ENCODE data around the gene SOAT1.
A peak's percentile ranks its signal among the peaks of the same experiment; 100 is the strongest.

Gene SOAT1

DNA sequence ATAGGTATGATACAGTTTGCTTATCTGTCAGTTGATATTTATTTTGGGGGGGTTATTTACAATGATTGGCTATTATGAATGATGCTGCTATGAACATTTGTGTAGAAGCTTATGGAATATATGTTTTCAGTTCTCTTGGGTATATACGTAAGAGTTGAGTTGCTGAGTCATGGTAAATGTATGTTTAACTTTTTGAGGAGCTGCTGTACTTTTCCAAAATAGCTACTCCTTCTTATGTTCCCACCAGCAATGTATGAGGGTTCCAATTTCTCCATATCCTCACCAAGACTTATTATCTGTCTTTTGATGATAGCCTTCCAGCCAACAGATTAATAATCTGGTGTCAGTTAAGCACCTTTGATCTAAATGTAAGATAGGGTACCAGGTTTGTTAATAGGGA, 11.9 kb downstream of the SOAT1 start:
- TF ChIP-seq, protein P1, sequence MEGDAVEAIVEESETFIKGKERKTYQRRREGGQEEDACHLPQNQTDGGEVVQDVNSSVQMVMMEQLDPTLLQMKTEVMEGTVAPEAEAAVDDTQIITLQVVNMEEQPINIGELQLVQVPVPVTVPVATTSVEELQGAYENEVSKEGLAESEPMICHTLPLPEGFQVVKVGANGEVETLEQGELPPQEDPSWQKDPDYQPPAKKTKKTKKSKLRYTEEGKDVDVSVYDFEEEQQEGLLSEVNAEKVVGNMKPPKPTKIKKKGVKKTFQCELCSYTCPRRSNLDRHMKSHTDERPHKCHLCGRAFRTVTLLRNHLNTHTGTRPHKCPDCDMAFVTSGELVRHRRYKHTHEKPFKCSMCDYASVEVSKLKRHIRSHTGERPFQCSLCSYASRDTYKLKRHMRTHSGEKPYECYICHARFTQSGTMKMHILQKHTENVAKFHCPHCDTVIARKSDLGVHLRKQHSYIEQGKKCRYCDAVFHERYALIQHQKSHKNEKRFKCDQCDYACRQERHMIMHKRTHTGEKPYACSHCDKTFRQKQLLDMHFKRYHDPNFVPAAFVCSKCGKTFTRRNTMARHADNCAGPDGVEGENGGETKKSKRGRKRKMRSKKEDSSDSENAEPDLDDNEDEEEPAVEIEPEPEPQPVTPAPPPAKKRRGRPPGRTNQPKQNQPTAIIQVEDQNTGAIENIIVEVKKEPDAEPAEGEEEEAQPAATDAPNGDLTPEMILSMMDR (conservative IDR thresholded peaks at IDR 0.05; ENCODE audit: low read depth, low read length), result no peak
- no peak for DNase-seq (ENCODE audit: low read depth)
- H3K4me3 ChIP-seq (ENCODE audit: low read length), result no peak overlapping the region

DNA sequence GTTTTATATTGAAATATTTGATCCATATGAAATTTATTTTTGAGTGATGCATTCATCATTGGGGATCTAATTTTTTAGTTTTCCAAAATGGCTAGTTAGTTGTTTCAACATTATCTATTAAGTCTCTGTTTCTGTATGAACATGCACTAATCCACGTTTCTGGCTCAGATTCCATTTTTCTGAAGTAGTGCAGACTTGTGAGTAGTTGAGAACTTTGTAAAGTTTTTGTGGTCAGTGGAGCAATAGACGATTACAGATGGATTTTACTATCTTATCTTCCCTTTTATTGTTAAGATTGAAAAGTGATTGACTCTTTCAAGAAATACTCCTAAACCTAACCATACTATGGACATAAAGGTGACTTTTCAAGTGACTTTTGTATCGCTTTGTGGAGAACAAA, 16.7 kb downstream of the SOAT1 start:
- no peak overlapping the region for H3K4me3 ChIP-seq (ENCODE audit: low read length)
- DNase-seq (ENCODE audit: low read depth), result peak; percentile 83
- TF ChIP-seq, protein P1 (conservative IDR thresholded peaks at IDR 0.05; ENCODE audit: low read depth, low read length), result no peak

DNA sequence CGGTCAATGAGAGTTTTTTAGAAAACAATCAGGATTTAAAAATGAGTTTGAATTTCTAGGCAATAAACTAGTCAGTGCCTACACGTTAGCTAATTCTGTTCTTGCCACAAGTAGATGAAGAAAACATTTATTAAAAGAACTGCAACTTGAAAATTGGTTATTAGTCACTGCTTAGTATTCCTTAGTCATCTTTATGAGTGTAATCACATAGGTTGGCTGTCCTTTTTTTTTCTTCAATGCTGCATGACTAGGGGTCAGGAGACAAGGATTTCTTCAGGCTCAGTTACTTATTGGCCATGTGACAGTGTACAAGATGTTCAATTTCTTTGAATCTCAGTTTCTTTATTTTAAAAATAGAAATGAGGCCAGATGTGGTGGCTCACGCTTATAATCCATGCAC, 17.1 kb downstream of the SOAT1 start:
- TF ChIP-seq, protein P1 (conservative IDR thresholded peaks at IDR 0.05; ENCODE audit: low read depth, low read length), result no peak
- H3K4me3 ChIP-seq (ENCODE audit: low read length), result no peak overlapping the region
- peak; percentile 92 for DNase-seq (ENCODE audit: low read depth)

DNA sequence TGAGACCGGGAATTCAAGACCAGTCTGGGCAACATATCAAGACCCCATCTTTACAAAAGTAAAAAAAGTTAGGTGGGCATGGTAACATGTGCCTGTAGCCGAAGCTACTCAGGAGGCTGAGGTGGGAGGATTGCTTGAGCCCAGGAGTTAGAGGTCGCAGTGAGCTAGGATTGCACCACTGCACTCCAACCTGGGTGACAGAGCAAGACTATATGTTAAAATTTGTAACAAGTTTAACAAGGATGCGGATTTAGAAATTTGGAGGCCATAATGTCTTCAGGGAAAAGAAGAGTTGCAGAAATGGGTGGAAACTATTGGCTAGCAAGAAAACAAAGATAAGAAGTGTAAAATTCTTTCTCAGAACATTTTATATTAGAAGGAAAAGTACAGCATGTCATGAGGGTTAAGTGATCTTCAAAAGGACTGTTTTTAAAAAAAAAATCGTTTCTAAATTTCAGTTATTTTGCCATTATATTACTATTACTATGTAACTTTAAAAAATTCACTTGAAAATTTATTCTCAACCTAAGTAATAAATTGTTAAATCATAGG, 17.6 kb downstream of the SOAT1 start:
- no peak overlapping the region for H3K4me3 ChIP-seq (ENCODE audit: low read length)
- TF ChIP-seq, protein P1 (conservative IDR thresholded peaks at IDR 0.05; ENCODE audit: low read depth, low read length), result no peak
- DNase-seq (ENCODE audit: low read depth), result no peak

DNA sequence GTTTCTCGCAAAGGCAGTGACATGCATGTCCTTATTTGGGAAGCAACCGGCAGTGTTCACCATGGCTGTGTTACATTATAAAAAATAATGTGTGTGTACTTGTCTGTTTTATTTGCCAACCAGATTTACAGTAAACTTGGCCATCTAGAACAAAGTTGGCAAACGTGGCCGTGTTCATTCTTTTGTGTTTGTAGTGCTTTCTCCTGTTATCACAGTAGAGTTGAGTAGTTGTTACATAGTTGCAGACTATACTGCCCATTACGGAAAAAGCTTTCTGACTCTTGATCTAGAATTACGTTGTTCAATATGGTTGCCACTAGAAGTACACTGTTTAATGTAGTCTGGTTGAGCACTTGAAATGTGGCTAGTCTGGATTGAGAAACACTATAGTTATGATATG, 19.4 kb downstream of the SOAT1 start:
- TF ChIP-seq, protein P1 (conservative IDR thresholded peaks at IDR 0.05; ENCODE audit: low read depth, low read length), result no peak
- DNase-seq (ENCODE audit: low read depth), result no peak
- no peak overlapping the region for H3K4me3 ChIP-seq (ENCODE audit: low read length)

DNA sequence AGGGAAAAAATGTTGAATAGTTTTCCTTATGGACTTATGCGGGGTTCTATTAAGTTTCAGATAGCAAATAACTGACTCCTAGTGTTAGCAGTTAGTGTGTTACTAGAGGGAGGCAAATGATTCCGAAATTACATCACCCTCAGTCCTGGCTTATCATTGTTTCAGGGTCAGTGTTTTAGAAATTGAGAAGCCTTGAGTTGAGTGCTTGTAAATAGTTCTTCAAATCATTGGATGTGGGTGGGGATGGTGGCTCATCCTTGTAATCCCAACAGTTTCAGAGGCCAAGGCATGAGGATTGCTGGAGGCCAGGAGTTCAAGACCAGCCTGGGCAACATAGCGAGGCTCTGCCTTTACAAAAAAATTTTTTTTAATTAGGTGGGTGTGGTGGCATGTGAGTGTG, 21.3 kb downstream of the SOAT1 start:
- TF ChIP-seq, protein P1 (conservative IDR thresholded peaks at IDR 0.05; ENCODE audit: low read depth, low read length), result no peak
- DNase-seq (ENCODE audit: low read depth), result no peak
- H3K4me3 ChIP-seq (ENCODE audit: low read length), result no peak overlapping the region

DNA sequence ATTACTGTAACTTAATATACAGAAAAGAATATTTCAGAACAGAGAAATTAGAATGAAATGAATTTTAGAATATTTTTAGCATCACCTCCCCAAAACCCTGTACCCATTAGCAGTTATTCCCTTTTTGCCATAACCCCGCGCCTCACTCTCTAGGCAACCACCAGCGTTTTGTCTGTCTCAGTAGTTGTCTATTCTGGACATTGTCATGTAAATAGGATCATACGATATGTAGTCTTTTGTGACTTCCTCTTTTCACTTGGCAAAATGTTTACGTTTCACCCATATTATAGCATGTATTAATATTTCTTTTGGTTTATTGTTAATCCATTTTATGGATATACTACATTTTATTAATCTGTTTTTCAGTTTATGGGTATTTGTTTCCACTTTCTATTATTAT, 24.9 kb downstream of the SOAT1 start:
- DNase-seq (ENCODE audit: low read depth), result no peak
- TF ChIP-seq, protein P1 (conservative IDR thresholded peaks at IDR 0.05; ENCODE audit: low read depth, low read length), result no peak
- H3K4me3 ChIP-seq (ENCODE audit: low read length), result no peak overlapping the region

Measured in retinal pigment epithelial cell (primary cell).